ENCODE results near the gene RTL1.

The RTL1 gene

DNA sequence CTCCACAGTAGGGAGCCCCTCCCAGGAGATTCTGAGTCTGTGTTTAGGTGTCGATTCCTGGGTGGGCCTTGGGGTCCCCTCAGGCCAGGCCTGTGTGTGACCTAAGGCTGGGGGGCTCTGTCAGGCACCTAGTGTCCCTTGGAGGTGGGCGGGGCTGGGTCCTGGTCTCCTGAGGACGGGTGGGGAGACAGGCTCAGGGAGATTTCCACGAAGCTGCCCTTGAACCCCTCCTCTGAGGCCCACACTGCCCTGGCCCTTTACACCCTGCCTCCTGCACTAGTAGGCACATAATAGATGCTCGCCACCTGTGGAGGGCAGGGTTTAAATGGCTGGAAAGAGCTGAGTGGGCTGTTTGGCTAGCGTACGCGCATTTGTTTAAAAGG, 44.7 kb downstream of the RTL1 start:
- TF ChIP-seq EZH2 (IDR thresholded peaks at IDR 0.05; ENCODE audit: borderline replicate concordance, low read depth, low read length, severe bottlenecking), result no peak
- TF ChIP-seq, protein P1, sequence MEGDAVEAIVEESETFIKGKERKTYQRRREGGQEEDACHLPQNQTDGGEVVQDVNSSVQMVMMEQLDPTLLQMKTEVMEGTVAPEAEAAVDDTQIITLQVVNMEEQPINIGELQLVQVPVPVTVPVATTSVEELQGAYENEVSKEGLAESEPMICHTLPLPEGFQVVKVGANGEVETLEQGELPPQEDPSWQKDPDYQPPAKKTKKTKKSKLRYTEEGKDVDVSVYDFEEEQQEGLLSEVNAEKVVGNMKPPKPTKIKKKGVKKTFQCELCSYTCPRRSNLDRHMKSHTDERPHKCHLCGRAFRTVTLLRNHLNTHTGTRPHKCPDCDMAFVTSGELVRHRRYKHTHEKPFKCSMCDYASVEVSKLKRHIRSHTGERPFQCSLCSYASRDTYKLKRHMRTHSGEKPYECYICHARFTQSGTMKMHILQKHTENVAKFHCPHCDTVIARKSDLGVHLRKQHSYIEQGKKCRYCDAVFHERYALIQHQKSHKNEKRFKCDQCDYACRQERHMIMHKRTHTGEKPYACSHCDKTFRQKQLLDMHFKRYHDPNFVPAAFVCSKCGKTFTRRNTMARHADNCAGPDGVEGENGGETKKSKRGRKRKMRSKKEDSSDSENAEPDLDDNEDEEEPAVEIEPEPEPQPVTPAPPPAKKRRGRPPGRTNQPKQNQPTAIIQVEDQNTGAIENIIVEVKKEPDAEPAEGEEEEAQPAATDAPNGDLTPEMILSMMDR (IDR thresholded peaks at IDR 0.05; ENCODE audit: borderline replicate concordance, extremely low read depth, low read length, poor library complexity, severe bottlenecking), result no peak
- no peaks in the 10 kb centered on the region for H3K4me1 ChIP-seq (ENCODE audit: insufficient read depth, low read length)

DNA sequence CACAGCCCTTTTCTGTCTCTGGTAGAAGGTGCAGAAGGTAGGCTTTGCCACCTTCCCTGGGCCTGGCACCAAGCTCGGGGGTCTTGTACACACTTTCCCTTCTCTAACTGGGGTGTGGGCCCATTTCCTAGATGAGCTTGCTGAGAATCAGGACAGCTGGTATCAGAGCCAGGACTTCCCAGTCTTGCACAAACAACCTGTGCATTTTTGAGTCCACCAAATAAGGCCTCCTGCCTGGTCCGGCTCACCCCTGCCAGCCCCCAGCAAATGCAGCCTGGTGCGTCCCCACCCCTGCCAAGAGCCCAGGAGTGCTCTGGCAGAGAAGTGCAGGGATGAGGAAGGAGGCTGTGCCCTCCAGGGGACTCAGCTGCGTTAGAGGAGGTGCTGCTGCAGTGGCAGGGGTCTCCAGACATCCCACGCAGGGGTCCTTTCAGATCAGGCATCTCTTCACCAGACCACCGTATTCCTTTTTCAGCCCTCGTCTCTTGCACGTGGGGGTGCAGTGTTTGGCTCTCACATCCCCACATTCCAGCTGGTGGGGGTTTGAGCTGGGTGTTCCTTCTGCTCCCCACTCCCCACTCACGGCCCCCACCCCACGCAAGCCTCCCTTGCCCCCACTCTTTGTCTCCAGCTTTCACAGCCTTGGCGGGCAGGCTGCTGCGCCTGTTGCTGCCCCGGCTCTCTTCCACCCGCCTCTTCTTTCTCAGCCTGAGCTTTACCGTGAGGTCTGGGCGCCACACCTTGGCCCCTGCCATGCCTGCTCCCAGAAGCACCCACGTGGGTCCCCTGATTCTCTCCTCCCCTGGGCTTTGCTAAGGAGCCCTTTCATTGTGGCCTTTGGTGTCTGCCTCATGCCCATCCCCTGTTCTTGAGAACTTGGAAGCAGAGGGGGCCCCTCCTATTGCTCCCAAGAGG, 45.3 kb downstream of the RTL1 start:
- Histone ChIP-seq H3K79me2 (ENCODE audit: insufficient read depth, low read length) (no peaks in the 10 kb centered on the region), H3K36me3 (ENCODE audit: insufficient read depth, low read length) (no peaks in the 10 kb centered on the region), H3K4me1 (ENCODE audit: insufficient read depth, low read length) (no peaks in the 10 kb centered on the region), H3K4me2 (ENCODE audit: insufficient read depth, low read length) (no peak overlapping the region), H3K27me3 (ENCODE audit: insufficient read depth, low read length, poor library complexity) (peaks cover 4% of the 10 kb centered on the region), H3K9ac (ENCODE audit: low read depth, low read length) (no peak overlapping the region), H3K27ac (ENCODE audit: low read length) (no peak overlapping the region), H3K4me3 (ENCODE audit: low read depth in 1 of 2, low read length in 2 of 2) (no peak overlapping the region), H3K9me3 (ENCODE audit: insufficient read depth, low read length, severe bottlenecking) (peaks cover 4% of the 10 kb centered on the region), H4K20me1 (ENCODE audit: insufficient read depth, low read length) (no peaks in the 10 kb centered on the region), H2AFZ (ENCODE audit: low read depth, low read length) (no peak overlapping the region)
- TF ChIP-seq, protein P1 (IDR thresholded peaks at IDR 0.05; ENCODE audit: borderline replicate concordance, extremely low read depth, low read length, poor library complexity, severe bottlenecking), result no peak
- TF ChIP-seq EZH2 (IDR thresholded peaks at IDR 0.05; ENCODE audit: borderline replicate concordance, low read depth, low read length, severe bottlenecking), result no peak
- ATAC-seq (ENCODE audit: insufficient read depth, low read depth) (no peak), DNase-seq (no peak)

More for the DNA sequence above, 44.7 kb downstream of the RTL1 start:
- Histone ChIP-seq H3K27ac (ENCODE audit: low read length) (no peak overlapping the region), H3K36me3 (ENCODE audit: insufficient read depth, low read length) (no peaks in the 10 kb centered on the region), H4K20me1 (ENCODE audit: insufficient read depth, low read length) (no peaks in the 10 kb centered on the region), H3K4me2 (ENCODE audit: insufficient read depth, low read length) (no peak overlapping the region), H2AFZ (ENCODE audit: low read depth, low read length) (no peak overlapping the region), H3K9me3 (ENCODE audit: insufficient read depth, low read length, severe bottlenecking) (peaks cover 5% of the 10 kb centered on the region), H3K4me3 (ENCODE audit: low read depth in 1 of 2, low read length in 2 of 2) (no peak overlapping the region), H3K79me2 (ENCODE audit: insufficient read depth, low read length) (no peaks in the 10 kb centered on the region), H3K27me3 (ENCODE audit: insufficient read depth, low read length, poor library complexity) (peaks cover 4% of the 10 kb centered on the region), H3K9ac (ENCODE audit: low read depth, low read length) (no peak overlapping the region)
- ATAC-seq (ENCODE audit: insufficient read depth, low read depth) (no peak), DNase-seq (no peak)

GRCh38 chr14:100857233-100857922, 46.1 kb downstream of the RTL1 start:
- H3K4me1 ChIP-seq (ENCODE audit: insufficient read depth, low read length), result no peaks in the 10 kb centered on the region
- peaks cover 4% of the 10 kb centered on the region for H3K27me3 ChIP-seq (ENCODE audit: insufficient read depth, low read length, poor library complexity)
- no peaks in the 10 kb centered on the region for H3K36me3 ChIP-seq (ENCODE audit: insufficient read depth, low read length)
- no peaks in the 10 kb centered on the region for H4K20me1 ChIP-seq (ENCODE audit: insufficient read depth, low read length)
- H3K9ac ChIP-seq (ENCODE audit: low read depth, low read length), result no peak overlapping the region
- no peak for TF ChIP-seq EZH2 (IDR thresholded peaks at IDR 0.05; ENCODE audit: borderline replicate concordance, low read depth, low read length, severe bottlenecking)
- TF ChIP-seq, protein P1 (IDR thresholded peaks at IDR 0.05; ENCODE audit: borderline replicate concordance, extremely low read depth, low read length, poor library complexity, severe bottlenecking), result no peak
- no peak overlapping the region for H2AFZ ChIP-seq (ENCODE audit: low read depth, low read length)
- H3K79me2 ChIP-seq (ENCODE audit: insufficient read depth, low read length), result no peaks in the 10 kb centered on the region
- ATAC-seq (ENCODE audit: insufficient read depth, low read depth) (no peak), DNase-seq (no peak)
- H3K27ac ChIP-seq (ENCODE audit: low read length), result no peak overlapping the region
- no peaks in the 10 kb centered on the region for H3K9me3 ChIP-seq (ENCODE audit: insufficient read depth, low read length, severe bottlenecking)
- no peak overlapping the region for H3K4me3 ChIP-seq (ENCODE audit: low read depth in 1 of 2, low read length in 2 of 2)
- H3K4me2 ChIP-seq (ENCODE audit: insufficient read depth, low read length), result no peak overlapping the region

All from DND-41 (cell line).